ENCODE results near the gene EFNA5. TPM values are rescaled to one million over a fixed set of nuclear protein-coding genes. Genes with fewer than 3 reads are reported as not detected.

The EFNA5 gene
- total and polyA plus RNA-seq, 10 of the 15 experiments (the other 5 are each of a cell fraction or from before 2014, with no cell fraction given), result 0.19 to 12.6 (median 3.9) TPM

DNA sequence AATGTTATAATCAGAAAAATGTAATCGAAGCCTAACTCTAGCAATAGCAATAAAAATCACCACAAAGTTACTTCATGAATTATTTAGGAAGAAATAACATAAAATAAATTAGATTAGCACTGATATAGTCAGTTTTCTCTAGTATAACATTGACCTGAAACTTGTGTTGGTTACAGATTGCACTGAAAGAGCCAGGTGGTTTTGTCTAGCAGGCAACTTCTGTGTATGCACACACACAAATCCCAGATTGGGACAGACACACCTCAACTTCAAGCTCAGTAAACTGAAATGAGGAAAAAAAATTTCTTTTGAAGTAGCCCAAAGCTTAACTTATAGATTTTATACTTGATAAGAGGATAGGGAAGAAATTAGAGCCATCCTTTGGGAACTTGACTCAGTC lies 129.3 kb downstream of the EFNA5 start (continued):
- TF ChIP-seq, protein P1, sequence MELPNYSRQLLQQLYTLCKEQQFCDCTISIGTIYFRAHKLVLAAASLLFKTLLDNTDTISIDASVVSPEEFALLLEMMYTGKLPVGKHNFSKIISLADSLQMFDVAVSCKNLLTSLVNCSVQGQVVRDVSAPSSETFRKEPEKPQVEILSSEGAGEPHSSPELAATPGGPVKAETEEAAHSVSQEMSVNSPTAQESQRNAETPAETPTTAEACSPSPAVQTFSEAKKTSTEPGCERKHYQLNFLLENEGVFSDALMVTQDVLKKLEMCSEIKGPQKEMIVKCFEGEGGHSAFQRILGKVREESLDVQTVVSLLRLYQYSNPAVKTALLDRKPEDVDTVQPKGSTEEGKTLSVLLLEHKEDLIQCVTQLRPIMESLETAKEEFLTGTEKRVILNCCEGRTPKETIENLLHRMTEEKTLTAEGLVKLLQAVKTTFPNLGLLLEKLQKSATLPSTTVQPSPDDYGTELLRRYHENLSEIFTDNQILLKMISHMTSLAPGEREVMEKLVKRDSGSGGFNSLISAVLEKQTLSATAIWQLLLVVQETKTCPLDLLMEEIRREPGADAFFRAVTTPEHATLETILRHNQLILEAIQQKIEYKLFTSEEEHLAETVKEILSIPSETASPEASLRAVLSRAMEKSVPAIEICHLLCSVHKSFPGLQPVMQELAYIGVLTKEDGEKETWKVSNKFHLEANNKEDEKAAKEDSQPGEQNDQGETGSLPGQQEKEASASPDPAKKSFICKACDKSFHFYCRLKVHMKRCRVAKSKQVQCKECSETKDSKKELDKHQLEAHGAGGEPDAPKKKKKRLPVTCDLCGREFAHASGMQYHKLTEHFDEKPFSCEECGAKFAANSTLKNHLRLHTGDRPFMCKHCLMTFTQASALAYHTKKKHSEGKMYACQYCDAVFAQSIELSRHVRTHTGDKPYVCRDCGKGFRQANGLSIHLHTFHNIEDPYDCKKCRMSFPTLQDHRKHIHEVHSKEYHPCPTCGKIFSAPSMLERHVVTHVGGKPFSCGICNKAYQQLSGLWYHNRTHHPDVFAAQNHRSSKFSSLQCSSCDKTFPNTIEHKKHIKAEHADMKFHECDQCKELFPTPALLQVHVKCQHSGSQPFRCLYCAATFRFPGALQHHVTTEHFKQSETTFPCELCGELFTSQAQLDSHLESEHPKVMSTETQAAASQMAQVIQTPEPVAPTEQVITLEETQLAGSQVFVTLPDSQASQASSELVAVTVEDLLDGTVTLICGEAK (IDR thresholded peaks at IDR 0.05; ENCODE audit: borderline replicate concordance), result no peak
- no peak for TF ChIP-seq ZNF274 (IDR thresholded peaks at IDR 0.05; ENCODE audit: insufficient read depth, insufficient read length)
- no peak for TF ChIP-seq SUZ12 (IDR thresholded peaks at IDR 0.05; ENCODE audit: unreplicated experiment)

DNA sequence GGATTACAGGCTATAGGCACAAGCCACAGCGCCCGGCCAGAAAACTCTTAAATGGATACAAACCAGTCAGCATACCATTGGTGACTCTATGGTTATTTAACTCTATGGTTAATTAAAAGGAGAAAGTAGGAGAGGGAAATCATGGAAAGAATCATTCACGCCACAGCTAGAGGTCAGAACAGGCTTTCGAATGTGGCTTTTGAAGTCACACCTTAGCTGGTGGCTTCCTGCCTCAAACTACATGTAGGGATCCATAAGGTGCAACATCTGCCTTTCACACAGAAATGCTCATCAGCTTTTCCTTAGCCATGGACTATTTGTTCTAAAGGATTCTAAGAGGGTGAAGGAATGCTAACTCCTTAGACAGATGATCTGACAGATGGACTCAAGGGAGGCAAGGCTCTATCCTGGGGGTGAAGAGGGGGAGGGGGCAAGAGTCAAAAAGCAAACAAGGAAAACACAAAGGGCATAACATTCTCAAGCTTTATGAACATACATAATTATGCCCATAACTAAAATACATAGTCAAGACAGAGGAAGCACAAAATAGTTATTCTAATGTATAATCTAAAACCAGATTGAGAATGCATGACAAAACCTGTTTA lies 130.9 kb downstream of the EFNA5 start:
- peaks cover 14% of the 10 kb centered on the region for H3K79me2 ChIP-seq (ENCODE audit: control insufficient read depth, insufficient read depth, low read length)
- BruUV-seq (replicated peaks), result no TSS peak
- ATAC-seq, result peak; percentile 26; the same call in 1 of the 3 replicates
- H3K27me3 ChIP-seq (replicated peaks in 1 of 2; ENCODE audit: control insufficient read depth in 2 of 2, insufficient read depth in 2 of 2, low read length in 1 of 2), result no peaks in the 10 kb centered on the region
- SMC1A ChIA-PET (ENCODE audit: uncharacterized antibody, unreplicated experiment), result interaction anchor here (0.8 to 4.1 kb wide), 16 partner anchors 15 to 136 kb away, joined by 3 to 27 read pairs (median 3); no protein-coding TSS in a partner anchor
- in situ Hi-C loops (cut with MboI), result no loop called here
- H3K4me2 ChIP-seq (ENCODE audit: control insufficient read depth, insufficient read depth), result no peak overlapping the region
- no peak overlapping the region for H3K27ac ChIP-seq (ENCODE audit: control insufficient read depth, insufficient read depth)
- intact Hi-C loops (cut with micrococcal nuclease; ENCODE audit: unreplicated experiment), result loop anchor here (2.0 kb wide), 1 partner anchor 33 kb away; no protein-coding TSS in a partner anchor
- no peak for FAIRE-seq
- no peak overlapping the region for H2AFZ ChIP-seq (ENCODE audit: control insufficient read depth, low read depth, low read length)
- no peak for DNase-seq (ENCODE audit: low read depth, low spot score)
- H3K36me3 ChIP-seq (ENCODE audit: control insufficient read depth in 2 of 2, insufficient read depth in 2 of 2, low read length in 1 of 2), result no peaks in the 10 kb centered on the region
- H3K4me1 ChIP-seq (ENCODE audit: control insufficient read depth, insufficient read depth, low read length), result peaks cover 3% of the 10 kb centered on the region; the same call in 1 of the 2 replicates
- POLR2A ChIA-PET, result interaction anchor here (0.9 kb wide), 1 partner anchor 27 kb away, joined by 4 read pairs; no protein-coding TSS in a partner anchor
- no peaks in the 10 kb centered on the region for H4K20me1 ChIP-seq (ENCODE audit: control insufficient read depth, insufficient read depth)
- H3K9ac ChIP-seq (ENCODE audit: control insufficient read depth, insufficient read depth, low read length), result no peak overlapping the region
- RAD21 ChIA-PET (ENCODE audit: unreplicated experiment), result interaction anchor here (0.6 to 4.8 kb wide), 8 partner anchors 16 to 800 kb away, joined by 3 to 40 read pairs (median 4); no protein-coding TSS in a partner anchor
- CTCF ChIA-PET, result interaction anchor here (0.8 to 3.6 kb wide), 13 partner anchors 8 to 721 kb away, joined by 3 to 34 read pairs (median 5); no protein-coding TSS in a partner anchor
- WGBS (ENCODE audit: insufficient coverage, insufficient replicate concordance, low lambda C conversion rate, missing lambda C conversion rate), result 67% methylated on average over 4 of the region's 4 CpGs
- H3K9me3 ChIP-seq (replicated peaks; ENCODE audit: control insufficient read depth, insufficient read depth, low read length), result no peaks in the 10 kb centered on the region
- no peak overlapping the region for H3K4me3 ChIP-seq
- TF ChIP-seq ZNF24 (IDR thresholded peaks at IDR 0.05) (no peak), ESRRA (IDR thresholded peaks at IDR 0.05; ENCODE audit: low read length) (no peak), MEF2A (IDR thresholded peaks at IDR 0.05; ENCODE audit: insufficient read depth, low read depth, low read length) (no peak), BHLHE40 (IDR thresholded peaks at IDR 0.05; ENCODE audit: borderline replicate concordance in 1 of 2, low read depth in 2 of 2, low read length in 1 of 2) (no peak), CHD1 (IDR thresholded peaks at IDR 0.05; ENCODE audit: low read depth, low read length) (no peak)
- TF ChIP-seq, protein P2, sequence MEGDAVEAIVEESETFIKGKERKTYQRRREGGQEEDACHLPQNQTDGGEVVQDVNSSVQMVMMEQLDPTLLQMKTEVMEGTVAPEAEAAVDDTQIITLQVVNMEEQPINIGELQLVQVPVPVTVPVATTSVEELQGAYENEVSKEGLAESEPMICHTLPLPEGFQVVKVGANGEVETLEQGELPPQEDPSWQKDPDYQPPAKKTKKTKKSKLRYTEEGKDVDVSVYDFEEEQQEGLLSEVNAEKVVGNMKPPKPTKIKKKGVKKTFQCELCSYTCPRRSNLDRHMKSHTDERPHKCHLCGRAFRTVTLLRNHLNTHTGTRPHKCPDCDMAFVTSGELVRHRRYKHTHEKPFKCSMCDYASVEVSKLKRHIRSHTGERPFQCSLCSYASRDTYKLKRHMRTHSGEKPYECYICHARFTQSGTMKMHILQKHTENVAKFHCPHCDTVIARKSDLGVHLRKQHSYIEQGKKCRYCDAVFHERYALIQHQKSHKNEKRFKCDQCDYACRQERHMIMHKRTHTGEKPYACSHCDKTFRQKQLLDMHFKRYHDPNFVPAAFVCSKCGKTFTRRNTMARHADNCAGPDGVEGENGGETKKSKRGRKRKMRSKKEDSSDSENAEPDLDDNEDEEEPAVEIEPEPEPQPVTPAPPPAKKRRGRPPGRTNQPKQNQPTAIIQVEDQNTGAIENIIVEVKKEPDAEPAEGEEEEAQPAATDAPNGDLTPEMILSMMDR (IDR thresholded peaks at IDR 0.05 in 2 of 3, conservative IDR thresholded peaks at IDR 0.05 in 1 of 3; ENCODE audit: control insufficient read depth in 2 of 3, extremely low read depth in 1 of 3, insufficient read depth in 1 of 3, low read depth in 3 of 3, low read length in 3 of 3), result peak in 1 of 3 experiments; percentile 17; a peak in 1 of 6 replicates
- TF ChIP-seq, protein P3, sequence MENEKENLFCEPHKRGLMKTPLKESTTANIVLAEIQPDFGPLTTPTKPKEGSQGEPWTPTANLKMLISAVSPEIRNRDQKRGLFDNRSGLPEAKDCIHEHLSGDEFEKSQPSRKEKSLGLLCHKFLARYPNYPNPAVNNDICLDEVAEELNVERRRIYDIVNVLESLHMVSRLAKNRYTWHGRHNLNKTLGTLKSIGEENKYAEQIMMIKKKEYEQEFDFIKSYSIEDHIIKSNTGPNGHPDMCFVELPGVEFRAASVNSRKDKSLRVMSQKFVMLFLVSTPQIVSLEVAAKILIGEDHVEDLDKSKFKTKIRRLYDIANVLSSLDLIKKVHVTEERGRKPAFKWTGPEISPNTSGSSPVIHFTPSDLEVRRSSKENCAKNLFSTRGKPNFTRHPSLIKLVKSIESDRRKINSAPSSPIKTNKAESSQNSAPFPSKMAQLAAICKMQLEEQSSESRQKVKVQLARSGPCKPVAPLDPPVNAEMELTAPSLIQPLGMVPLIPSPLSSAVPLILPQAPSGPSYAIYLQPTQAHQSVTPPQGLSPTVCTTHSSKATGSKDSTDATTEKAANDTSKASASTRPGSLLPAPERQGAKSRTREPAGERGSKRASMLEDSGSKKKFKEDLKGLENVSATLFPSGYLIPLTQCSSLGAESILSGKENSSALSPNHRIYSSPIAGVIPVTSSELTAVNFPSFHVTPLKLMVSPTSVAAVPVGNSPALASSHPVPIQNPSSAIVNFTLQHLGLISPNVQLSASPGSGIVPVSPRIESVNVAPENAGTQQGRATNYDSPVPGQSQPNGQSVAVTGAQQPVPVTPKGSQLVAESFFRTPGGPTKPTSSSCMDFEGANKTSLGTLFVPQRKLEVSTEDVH (IDR thresholded peaks at IDR 0.05; ENCODE audit: low read depth, partially characterized antibody), result no peak
